ENCODE data around the gene PRKCA. TPM values are rescaled to one million over a fixed set of nuclear protein-coding genes. Genes with fewer than 3 reads are reported as not detected.

The PRKCA gene
- total RNA-seq, 1 experiment from 2014 or later = 20.7 TPM

DNA sequence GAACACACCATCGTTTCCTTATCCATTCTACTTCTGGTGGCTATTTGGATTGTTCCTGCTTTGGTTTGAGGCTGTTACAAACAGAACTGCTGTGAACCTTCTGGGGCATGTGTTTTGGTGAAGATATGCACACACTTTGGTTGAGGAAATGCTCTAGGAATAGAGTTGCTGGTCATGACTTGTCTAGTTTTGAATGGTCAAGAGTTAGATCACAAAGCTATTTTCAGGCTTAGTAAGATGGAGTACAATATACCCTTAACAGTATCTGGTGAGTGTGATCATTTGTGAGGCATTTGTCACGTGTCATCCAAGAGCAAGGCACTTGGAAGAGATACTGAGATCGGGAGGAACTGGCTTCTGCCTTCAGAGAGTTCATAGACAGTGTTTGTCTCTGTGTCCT, 485.5 kb downstream of the PRKCA start:
- Mint-ChIP-seq H3K27ac (ENCODE audit: low read depth, unreplicated experiment) (no peak overlapping the region), H3K4me1 (ENCODE audit: insufficient read depth, unreplicated experiment) (no peaks in the 10 kb centered on the region), H3K36me3 (ENCODE audit: insufficient read depth, unreplicated experiment) (peaks cover 19% of the 10 kb centered on the region), H3K9me3 (ENCODE audit: unreplicated experiment) (no peaks in the 10 kb centered on the region), H3K4me3 (ENCODE audit: unreplicated experiment) (no peak overlapping the region), H3K27me3 (ENCODE audit: insufficient read depth, unreplicated experiment) (no peaks in the 10 kb centered on the region)
- TF ChIP-seq, protein P1, sequence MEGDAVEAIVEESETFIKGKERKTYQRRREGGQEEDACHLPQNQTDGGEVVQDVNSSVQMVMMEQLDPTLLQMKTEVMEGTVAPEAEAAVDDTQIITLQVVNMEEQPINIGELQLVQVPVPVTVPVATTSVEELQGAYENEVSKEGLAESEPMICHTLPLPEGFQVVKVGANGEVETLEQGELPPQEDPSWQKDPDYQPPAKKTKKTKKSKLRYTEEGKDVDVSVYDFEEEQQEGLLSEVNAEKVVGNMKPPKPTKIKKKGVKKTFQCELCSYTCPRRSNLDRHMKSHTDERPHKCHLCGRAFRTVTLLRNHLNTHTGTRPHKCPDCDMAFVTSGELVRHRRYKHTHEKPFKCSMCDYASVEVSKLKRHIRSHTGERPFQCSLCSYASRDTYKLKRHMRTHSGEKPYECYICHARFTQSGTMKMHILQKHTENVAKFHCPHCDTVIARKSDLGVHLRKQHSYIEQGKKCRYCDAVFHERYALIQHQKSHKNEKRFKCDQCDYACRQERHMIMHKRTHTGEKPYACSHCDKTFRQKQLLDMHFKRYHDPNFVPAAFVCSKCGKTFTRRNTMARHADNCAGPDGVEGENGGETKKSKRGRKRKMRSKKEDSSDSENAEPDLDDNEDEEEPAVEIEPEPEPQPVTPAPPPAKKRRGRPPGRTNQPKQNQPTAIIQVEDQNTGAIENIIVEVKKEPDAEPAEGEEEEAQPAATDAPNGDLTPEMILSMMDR (IDR thresholded peaks at IDR 0.05; ENCODE audit: unreplicated experiment) = no peak
- BruUV-seq (replicated peaks) = no TSS peak
- ChIA-PET CTCF (no interaction called here), POLR2A (no interaction called here)
- intact Hi-C loops (cut with micrococcal nuclease) = no loop called here
- no peak for DNase-seq (ENCODE audit: unreplicated experiment)

GRCh38 chr17:66789093-66789492, 486.7 kb downstream of the PRKCA start:
- Mint-ChIP-seq H3K4me1 (ENCODE audit: insufficient read depth, unreplicated experiment) (no peaks in the 10 kb centered on the region), H3K4me3 (ENCODE audit: unreplicated experiment) (no peak overlapping the region), H3K27me3 (ENCODE audit: insufficient read depth, unreplicated experiment) (no peaks in the 10 kb centered on the region), H3K27ac (ENCODE audit: low read depth, unreplicated experiment) (no peak overlapping the region), H3K36me3 (ENCODE audit: insufficient read depth, unreplicated experiment) (peaks cover 19% of the 10 kb centered on the region), H3K9me3 (ENCODE audit: unreplicated experiment) (no peaks in the 10 kb centered on the region)
- DNase-seq (ENCODE audit: unreplicated experiment) = no peak
- ChIA-PET CTCF (no interaction called here), POLR2A (interaction anchor here (0.7 kb wide), 1 partner anchor 173 kb away, joined by 3 read pairs; no protein-coding TSS in a partner anchor)
- intact Hi-C loops (cut with micrococcal nuclease) = no loop called here
- TF ChIP-seq, protein P1 (IDR thresholded peaks at IDR 0.05; ENCODE audit: unreplicated experiment) = no peak
- no TSS peak for BruUV-seq (replicated peaks)

GRCh38 chr17:66789961-66790437, 487.6 kb downstream of the PRKCA start:
- no peak overlapping the region for H3K4me3 Mint-ChIP-seq (ENCODE audit: unreplicated experiment)
- intact Hi-C loops (cut with micrococcal nuclease) = no loop called here
- DNase-seq (ENCODE audit: unreplicated experiment) = no peak
- no peak overlapping the region for H3K27ac Mint-ChIP-seq (ENCODE audit: low read depth, unreplicated experiment)
- no peaks in the 10 kb centered on the region for H3K27me3 Mint-ChIP-seq (ENCODE audit: insufficient read depth, unreplicated experiment)
- ChIA-PET POLR2A (no interaction called here), CTCF (no interaction called here)
- no TSS peak for BruUV-seq (replicated peaks)
- H3K9me3 Mint-ChIP-seq (ENCODE audit: unreplicated experiment) = no peaks in the 10 kb centered on the region
- no peaks in the 10 kb centered on the region for H3K4me1 Mint-ChIP-seq (ENCODE audit: insufficient read depth, unreplicated experiment)
- peaks cover 19% of the 10 kb centered on the region for H3K36me3 Mint-ChIP-seq (ENCODE audit: insufficient read depth, unreplicated experiment)
- TF ChIP-seq, protein P1 (IDR thresholded peaks at IDR 0.05; ENCODE audit: unreplicated experiment) = no peak

DNA sequence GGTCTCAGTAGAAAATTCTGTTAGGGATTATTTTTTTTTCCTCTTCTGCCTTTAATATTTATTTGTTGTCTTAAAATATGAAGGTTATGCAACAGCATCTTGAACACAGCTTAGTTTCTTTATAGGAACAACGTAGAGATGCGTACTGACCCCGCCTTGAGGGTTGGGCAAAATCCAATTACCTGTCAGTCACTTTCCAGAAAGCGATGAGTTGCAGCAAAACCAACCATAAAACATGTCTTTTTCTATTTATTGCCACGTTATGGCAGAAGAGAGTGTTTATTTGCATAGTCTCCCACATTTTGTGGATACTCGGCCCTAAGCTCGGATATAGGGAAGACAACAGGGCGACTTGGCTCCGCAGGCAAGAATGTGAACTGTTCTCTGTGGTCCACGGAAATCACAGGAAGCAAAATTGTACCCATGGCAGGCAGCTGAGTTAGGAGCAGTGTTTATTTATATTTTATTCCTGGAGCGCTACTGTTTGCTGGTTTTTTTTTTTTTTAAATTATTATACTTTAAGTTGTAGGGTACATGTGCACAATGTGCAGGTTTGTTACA, 488.2 kb downstream of the PRKCA start:
- Mint-ChIP-seq H3K9me3 (ENCODE audit: unreplicated experiment) (no peaks in the 10 kb centered on the region), H3K27me3 (ENCODE audit: insufficient read depth, unreplicated experiment) (no peaks in the 10 kb centered on the region), H3K4me3 (ENCODE audit: unreplicated experiment) (no peak overlapping the region), H3K36me3 (ENCODE audit: insufficient read depth, unreplicated experiment) (peaks cover 19% of the 10 kb centered on the region), H3K4me1 (ENCODE audit: insufficient read depth, unreplicated experiment) (no peaks in the 10 kb centered on the region), H3K27ac (ENCODE audit: low read depth, unreplicated experiment) (no peak overlapping the region)
- ChIA-PET POLR2A (no interaction called here), CTCF (no interaction called here)
- DNase-seq (ENCODE audit: unreplicated experiment) = no peak
- TF ChIP-seq, protein P1 (IDR thresholded peaks at IDR 0.05; ENCODE audit: unreplicated experiment) = no peak
- BruUV-seq (replicated peaks) = no TSS peak
- intact Hi-C loops (cut with micrococcal nuclease) = no loop called here

All from MCF 10A (cell line).